ENCODE data around the gene ASTL. TPM values are rescaled to one million over a fixed set of nuclear protein-coding genes. Genes with fewer than 3 reads are reported as not detected.

Gene ASTL
- total and polyA plus RNA-seq, 2 of the 13 experiments (the other 11 are each of a cell fraction or from before 2014, with no cell fraction given) = not detected

DNA sequence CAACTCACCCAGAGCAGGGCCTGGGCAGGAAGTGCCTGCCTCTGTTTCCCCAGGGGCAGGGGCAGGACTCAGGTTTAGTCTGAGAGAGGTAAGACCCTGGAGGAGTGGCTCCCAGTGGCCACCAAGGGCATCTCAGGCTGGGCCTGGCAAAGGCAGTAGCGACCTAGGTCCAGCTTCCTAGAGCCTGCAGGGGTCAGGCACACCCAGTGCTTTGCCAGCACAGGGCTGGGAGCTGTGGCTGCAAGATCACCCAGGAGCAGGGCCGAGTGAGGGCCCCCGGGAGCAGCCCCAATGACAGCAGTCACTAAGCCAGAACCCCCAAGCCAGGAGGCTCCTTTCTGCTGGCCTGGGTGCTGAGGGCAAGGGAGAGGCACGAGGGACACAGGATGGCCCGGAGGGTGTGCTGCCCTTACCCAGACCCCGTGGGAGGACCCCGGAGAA, 15.7 kb upstream of the ASTL start:
- no peak overlapping the region for H3K4me3 ChIP-seq (replicated peaks in 1 of 3; ENCODE audit: insufficient read depth in 1 of 3, low read depth in 2 of 3, low read length in 3 of 3)
- H3K79me2 ChIP-seq (ENCODE audit: insufficient read depth, low read length) = no peaks in the 10 kb centered on the region
- no peak overlapping the region for H3K4me2 ChIP-seq (ENCODE audit: low read depth, low read length)
- H3K9ac ChIP-seq (ENCODE audit: insufficient read depth, low read depth, low read length) = no peak overlapping the region
- no peaks in the 10 kb centered on the region for H3K4me1 ChIP-seq (ENCODE audit: insufficient read depth, low read length)
- FAIRE-seq (no peak), DNase-seq (ENCODE audit: low spot score) (peak; percentile 27), ATAC-seq (peak; percentile 78)
- 7% methylated on average over 2 of the region's 7 CpGs for WGBS (ENCODE audit: low lambda C conversion rate)
- H3K36me3 ChIP-seq (replicated peaks in 1 of 2; ENCODE audit: control insufficient read depth in 1 of 2, insufficient read depth in 2 of 2, low read length in 2 of 2) = no peaks in the 10 kb centered on the region
- no peak overlapping the region for H2AFZ ChIP-seq (ENCODE audit: low read length)
- intact Hi-C loops (cut with micrococcal nuclease; ENCODE audit: unreplicated experiment) (no loop called here), in situ Hi-C loops (cut with HindIII; ENCODE audit: extremely low pct_ligation_motif_present, low pct_unique_long_range_greater_than_20kb) (no loop called here)
- ChIA-PET POLR2A (no interaction called here), CTCF (ENCODE audit: low intra/inter-chr PET ratio, low total read pairs) (no interaction called here)
- peak; percentile 25; the same call in 1 of the 2 replicates for TF ChIP-seq STAG1 (CRISPR knock-in tag; IDR thresholded peaks at IDR 0.05)
- TF ChIP-seq, protein P1, sequence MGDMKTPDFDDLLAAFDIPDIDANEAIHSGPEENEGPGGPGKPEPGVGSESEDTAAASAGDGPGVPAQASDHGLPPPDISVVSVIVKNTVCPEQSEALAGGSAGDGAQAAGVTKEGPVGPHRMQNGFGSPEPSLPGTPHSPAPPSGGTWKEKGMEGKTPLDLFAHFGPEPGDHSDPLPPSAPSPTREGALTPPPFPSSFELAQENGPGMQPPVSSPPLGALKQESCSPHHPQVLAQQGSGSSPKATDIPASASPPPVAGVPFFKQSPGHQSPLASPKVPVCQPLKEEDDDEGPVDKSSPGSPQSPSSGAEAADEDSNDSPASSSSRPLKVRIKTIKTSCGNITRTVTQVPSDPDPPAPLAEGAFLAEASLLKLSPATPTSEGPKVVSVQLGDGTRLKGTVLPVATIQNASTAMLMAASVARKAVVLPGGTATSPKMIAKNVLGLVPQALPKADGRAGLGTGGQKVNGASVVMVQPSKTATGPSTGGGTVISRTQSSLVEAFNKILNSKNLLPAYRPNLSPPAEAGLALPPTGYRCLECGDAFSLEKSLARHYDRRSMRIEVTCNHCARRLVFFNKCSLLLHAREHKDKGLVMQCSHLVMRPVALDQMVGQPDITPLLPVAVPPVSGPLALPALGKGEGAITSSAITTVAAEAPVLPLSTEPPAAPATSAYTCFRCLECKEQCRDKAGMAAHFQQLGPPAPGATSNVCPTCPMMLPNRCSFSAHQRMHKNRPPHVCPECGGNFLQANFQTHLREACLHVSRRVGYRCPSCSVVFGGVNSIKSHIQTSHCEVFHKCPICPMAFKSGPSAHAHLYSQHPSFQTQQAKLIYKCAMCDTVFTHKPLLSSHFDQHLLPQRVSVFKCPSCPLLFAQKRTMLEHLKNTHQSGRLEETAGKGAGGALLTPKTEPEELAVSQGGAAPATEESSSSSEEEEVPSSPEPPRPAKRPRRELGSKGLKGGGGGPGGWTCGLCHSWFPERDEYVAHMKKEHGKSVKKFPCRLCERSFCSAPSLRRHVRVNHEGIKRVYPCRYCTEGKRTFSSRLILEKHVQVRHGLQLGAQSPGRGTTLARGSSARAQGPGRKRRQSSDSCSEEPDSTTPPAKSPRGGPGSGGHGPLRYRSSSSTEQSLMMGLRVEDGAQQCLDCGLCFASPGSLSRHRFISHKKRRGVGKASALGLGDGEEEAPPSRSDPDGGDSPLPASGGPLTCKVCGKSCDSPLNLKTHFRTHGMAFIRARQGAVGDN (CRISPR knock-in tag; IDR thresholded peaks at IDR 0.05) = 0 out of 2 replicates have a peak, but pooled peaks have one; percentile 7
- TF ChIP-seq, protein P2, sequence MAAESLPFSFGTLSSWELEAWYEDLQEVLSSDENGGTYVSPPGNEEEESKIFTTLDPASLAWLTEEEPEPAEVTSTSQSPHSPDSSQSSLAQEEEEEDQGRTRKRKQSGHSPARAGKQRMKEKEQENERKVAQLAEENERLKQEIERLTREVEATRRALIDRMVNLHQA (CRISPR knock-in tag; IDR thresholded peaks at IDR 0.05) = no peak
- TF ChIP-seq, protein P3, sequence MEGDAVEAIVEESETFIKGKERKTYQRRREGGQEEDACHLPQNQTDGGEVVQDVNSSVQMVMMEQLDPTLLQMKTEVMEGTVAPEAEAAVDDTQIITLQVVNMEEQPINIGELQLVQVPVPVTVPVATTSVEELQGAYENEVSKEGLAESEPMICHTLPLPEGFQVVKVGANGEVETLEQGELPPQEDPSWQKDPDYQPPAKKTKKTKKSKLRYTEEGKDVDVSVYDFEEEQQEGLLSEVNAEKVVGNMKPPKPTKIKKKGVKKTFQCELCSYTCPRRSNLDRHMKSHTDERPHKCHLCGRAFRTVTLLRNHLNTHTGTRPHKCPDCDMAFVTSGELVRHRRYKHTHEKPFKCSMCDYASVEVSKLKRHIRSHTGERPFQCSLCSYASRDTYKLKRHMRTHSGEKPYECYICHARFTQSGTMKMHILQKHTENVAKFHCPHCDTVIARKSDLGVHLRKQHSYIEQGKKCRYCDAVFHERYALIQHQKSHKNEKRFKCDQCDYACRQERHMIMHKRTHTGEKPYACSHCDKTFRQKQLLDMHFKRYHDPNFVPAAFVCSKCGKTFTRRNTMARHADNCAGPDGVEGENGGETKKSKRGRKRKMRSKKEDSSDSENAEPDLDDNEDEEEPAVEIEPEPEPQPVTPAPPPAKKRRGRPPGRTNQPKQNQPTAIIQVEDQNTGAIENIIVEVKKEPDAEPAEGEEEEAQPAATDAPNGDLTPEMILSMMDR (CRISPR knock-in tag; IDR thresholded peaks at IDR 0.05) = peak; percentile 47
- H3K9me3 ChIP-seq (ENCODE audit: low read length) = no peaks in the 10 kb centered on the region
- H4K20me1 ChIP-seq (ENCODE audit: insufficient read depth, low read length) = no peaks in the 10 kb centered on the region
- BruUV-seq (replicated peaks) = no TSS peak
- no peak overlapping the region for H3K27ac ChIP-seq (ENCODE audit: extremely low read length, insufficient read depth, low read length)
- H3K27me3 ChIP-seq (ENCODE audit: control insufficient read depth in 1 of 2, insufficient read depth in 2 of 2, low read length in 2 of 2) = peaks cover 22 to 72% of the 10 kb centered on the region in 2 experiments
